ENCODE measurements around the gene SMYD5.

DNA sequence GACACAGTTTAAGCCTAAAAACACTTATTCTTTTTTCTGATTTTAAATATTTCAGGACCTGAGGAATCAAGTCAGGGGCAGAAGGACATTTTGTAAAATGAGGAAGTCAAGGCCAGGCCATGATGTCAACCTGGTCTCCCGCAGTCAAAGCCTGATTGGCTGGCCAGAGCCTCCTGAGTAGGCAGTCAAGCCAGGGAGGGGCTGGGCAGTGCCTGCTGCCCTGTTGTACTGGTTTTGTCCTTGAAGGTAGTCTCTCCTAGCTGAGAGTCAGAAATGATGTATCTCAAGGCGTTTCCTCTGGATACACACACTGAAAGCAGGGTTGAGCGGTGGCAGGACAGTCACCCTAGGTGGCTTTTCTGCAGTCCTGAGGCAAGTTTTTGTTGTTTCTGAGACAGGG, 39.9 kb downstream of the SMYD5 start:
- TF ChIP-seq, protein P1, sequence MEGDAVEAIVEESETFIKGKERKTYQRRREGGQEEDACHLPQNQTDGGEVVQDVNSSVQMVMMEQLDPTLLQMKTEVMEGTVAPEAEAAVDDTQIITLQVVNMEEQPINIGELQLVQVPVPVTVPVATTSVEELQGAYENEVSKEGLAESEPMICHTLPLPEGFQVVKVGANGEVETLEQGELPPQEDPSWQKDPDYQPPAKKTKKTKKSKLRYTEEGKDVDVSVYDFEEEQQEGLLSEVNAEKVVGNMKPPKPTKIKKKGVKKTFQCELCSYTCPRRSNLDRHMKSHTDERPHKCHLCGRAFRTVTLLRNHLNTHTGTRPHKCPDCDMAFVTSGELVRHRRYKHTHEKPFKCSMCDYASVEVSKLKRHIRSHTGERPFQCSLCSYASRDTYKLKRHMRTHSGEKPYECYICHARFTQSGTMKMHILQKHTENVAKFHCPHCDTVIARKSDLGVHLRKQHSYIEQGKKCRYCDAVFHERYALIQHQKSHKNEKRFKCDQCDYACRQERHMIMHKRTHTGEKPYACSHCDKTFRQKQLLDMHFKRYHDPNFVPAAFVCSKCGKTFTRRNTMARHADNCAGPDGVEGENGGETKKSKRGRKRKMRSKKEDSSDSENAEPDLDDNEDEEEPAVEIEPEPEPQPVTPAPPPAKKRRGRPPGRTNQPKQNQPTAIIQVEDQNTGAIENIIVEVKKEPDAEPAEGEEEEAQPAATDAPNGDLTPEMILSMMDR (IDR thresholded peaks at IDR 0.05; ENCODE audit: insufficient read depth, low read depth, low read length) = no peak
- TF ChIP-seq EZH2 (IDR thresholded peaks at IDR 0.05; ENCODE audit: insufficient read depth, low read length) = no peak

Data from astrocyte (in vitro differentiated cells and primary cell).